Activated effector memory CD4-positive, alpha-beta T cell treated with anti-CD3 and anti-CD28 coated beads, Interleukin-2, amount 50 U/mL, for 16 hours (primary cell): ENCODE data around the gene ADCY5.
A peak's percentile ranks its signal among the peaks of the same experiment; 100 is the strongest.

Source experiments
- DNase-seq: peaks from one replicate; pipeline ENCODE4 v3.0.0-alpha.2; 2020

ADCY5 gene

DNA sequence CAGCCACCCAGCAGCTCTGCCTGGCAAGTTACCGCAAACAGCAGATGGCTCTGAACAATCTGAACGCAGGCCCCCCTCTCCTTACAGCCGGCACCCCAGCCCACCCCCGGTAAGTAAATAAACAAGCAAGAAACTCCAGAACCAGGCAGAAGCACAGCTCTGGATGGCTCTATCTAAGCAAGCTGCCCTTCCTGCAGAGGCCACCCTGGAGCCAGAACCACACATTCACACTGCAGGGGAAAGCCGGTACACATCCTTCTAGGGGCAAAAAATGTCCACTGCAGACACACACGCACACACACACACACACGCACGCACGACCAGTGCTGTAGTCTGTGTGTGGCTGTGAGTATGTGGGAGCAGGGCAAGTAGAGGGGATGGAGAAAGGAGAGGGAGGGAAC, 63.9 kb downstream of the ADCY5 start:
- no peak for DNase-seq

DNA sequence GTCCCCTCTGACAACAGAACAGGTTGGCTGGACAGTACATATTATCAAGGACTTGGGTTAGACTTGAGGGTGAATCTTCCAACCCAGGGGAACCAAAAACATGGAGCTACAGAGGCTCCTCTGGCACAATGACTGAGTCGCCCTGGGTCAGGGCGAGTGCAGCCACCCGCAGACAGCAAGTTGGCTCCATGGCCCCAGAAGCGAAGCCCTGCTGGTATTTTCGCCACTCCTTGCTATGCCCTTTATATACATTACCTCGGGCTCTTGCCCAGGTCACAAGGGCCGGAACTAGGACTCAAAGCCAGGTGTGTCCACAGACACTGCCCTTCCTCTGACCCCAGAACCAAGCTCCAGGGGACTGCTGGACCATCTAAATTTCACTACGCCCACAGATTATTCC, 64.6 kb downstream of the ADCY5 start:
- no peak for DNase-seq

DNA sequence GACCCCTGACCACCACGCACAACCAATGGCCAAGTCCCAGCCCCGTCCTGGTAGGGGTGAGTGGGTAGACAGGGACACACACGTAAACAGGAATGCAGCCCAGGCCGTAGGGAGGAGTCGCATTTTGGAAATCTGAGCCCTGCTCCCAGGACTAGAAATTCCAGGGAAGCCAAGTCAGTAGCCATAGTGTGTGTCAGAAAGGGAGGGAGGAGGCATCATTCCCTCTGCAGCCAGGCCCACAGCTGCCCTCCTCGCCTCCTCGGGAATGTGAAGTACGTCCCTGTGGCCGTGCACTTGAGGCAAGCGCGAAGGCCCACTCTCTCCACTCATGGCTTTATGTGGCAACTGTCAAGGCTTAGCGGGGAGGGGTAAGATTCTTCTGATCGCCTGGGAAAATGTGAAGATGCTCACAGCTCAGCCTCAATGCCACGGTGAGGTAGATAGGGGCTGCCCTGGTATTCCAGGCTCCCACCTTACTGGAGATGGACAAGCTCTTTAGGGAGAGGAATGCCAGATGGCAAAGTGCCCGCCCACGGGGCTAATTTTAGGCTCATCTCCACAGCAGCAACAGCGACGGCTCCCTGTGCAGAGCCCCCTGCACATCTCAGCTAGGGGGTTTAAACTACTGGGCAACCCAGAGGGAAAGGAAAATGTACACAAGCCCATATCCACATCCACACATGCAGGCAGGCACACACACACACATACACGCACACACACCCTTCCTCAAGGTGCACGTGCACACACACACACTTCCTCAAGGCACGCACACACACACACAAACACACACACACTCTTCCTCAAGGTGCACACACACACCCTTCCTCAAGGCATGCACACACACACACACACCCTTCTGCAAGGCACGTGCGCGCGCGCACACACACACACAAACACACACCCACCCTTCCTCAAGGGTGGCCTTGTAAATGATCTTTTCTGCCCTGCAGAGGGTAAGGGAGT, 65.5 kb downstream of the ADCY5 start:
- DNase-seq: no peak

DNA sequence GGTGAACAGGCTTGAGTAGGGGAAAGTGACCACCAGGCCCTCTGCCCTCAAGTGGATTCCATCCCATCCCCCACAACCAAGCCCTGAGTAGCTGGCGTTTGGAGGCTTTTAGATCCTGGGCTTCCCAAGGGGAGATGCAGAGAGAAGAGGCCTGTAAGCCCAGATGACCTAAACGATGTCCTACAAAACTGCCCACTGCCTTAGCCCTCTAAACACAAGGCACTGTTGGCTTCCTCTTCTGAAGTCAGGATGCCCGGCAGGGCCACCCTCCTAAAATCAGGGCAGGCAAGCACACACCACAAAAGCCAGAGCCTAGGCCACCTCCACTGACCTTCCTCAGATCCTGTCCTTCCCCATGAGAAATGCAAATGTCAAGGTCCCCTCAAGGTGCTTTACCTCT, 68.6 kb downstream of the ADCY5 start:
- DNase-seq: peak; percentile 14

DNA sequence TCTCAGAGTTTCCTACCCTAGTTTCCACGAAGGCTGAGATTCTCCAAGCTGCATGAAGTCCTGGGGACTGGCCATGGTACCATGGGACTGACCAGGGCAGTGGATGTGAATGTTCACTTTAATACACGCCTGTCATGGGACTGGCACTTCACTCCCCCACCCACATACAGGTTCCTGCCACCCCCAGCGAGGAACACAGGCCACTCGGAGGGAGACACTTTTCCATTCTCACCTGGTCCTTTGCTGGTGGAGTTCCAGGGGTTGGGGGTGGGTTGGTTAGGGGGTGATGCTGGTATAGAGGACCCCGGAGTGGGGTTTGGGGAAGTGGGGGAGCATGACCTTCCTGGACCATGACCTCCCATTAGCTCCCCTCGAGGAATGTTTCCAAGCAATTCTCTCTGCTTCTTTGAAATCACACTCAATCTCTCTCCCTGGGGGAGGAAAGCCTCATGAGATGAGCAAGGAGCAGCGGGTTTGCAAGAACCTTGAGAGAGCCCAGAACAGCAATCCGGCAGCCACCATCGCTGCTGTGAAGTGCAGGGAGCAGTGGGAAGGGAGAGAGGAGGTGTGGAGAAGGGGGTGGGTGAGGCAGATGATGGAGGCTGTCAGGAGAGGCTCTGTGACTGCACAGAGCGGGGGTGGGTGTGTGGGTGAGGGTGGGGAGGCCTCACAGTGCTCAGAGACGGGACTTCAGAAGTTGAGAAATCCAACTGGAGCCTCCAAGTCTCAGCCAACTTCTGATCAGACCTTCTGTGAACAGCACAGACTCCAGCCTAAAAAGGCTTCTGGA, 69.7 kb downstream of the ADCY5 start:
- DNase-seq: no peak

DNA sequence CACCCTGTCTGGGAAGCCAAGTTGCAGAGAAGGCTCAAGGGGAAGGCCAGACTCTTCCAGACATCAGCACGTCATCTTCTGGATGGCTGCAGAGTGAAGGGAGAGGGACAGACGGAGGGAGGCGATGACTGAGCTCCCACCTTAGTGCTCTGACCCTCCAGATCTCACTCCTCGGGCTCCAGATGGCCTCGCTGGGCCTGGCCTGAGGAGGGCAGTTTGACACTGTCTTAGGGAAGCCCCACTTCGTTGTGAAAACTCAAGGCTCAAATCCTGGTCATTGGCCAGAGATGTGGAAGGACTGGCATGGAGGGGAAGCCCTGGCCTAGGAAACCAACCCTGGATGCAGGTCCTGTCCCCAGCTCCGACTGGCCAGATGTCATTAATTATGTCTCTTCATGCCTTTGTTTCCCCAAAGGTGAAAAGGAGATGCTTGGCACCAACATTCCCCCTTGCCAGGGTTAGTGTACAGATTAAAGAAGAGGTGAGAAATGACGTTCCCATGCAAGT, 70.4 kb downstream of the ADCY5 start:
- no peak for DNase-seq

DNA sequence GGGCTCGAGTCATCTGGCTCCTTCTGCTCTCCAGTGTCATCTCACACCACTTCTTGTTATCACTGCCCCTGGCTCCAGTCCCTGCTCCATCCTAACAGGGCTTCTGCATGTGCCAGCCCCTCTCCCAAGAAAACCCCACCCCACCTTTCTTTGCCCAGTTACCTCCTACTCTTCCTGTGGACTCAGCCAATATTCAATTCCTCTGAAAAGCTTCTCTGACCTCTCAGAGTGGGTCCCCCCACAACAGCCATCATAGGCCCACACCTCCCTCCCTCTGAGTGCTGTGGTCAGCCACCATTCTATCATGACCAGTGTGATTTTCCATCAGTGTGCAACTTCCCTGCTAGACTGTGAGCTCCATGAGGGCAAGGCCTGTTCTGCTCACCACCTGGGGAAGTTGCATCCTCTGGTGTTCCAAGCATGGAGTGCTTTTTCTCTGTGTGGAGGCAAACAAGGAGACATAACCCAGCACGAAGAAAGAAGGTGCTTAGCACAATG, 71.6 kb downstream of the ADCY5 start:
- no peak for DNase-seq

DNA sequence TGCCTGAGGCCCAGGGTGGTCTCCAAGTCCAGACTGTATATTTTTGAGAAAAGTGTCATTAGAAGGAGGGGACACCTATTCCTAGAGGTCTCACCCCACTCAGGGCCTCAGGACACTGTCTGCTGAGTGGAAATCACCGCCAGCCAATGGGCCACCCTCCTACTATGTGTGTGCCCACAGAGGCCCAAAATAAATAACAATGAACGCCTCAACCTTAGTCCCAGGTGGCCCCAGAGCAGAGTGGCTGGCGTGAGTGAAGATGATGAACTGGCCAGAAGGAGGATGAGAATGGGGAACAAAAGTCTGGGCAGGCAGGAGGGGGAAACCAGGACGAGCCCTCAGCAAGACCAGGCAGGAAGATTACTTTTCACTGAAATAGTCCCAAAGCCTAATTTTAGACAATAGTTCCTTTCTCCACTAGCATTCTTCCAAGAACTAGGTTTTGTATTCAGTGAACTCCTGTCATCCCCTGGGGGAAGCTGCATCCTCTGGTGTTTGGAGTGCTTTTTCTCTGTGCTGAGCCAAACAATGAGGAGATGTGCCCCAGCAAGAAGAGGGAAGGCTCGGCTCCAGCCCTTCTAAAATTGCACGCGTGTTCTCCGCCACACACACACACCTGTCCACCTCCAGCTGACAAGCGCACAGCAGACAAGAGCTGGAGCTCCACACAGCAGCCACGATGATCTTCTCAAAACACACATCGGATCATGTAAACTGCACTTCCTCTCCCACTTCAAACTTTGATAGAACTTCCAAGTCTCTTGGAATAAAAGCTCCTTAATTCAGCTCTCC, 72.2 kb downstream of the ADCY5 start:
- no peak for DNase-seq

DNA sequence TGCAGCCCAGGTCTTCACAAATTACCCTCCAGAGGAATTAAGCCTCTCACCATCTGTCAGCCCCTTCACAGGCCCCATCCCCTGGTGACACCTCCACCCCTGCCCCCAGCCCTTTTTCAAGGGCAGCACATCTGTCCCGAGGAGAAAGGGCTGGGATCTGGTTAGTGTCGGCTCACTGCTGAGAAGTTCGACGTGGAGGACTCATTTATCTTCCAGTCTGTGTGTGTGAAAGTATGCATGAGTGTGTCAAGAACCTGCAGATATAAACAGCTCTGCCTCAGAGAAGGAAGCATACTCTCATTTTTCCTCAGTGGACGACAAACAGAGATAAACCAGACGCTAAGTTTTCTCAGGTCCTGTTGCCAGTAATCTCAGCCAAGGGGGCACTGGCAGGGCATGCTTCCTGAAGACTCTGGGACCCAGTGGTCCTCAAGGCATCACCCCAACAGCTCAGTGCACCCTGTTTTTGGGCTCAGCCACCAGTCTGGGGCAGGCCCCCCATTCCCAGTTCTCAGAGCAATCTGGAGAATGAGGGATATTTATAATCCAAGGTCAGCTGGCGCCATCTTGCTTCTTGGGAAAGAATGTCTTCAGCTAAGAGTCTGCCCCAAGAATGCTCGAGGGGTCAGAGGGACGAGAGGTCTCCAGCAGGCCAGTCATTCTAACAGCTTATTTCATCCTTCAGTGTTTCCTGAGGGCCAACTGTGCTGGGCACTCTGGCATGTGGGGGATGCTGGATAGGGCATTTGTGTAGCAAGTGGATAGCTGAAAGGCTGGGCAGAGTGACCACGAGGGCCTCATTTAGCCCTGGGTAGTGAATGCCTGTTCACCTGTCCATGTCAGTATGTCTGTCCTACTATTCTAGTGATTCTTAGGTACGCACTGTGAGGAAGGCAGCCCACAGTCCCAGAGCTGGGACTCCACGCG, 73.6 kb downstream of the ADCY5 start:
- no peak for DNase-seq

DNA sequence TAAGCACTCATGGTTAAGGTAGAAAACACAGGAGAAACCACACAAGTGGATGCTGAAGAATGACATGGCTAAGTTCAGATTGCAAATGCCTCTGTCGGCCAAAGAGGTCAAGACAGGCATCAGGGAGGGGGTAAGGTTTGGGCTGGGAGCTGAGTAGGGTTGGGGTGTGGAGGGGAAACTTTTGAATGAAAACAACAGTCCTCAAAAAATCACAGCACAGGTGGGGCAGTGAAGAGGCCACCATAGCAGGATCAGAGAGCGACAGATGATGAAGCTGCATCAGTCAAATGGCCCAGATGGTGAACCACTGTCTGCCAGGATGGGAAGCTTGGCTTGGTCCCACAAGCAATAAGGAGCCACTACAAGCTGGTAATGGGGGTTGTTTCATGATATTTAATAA, 74.9 kb downstream of the ADCY5 start:
- peak; percentile 3 for DNase-seq

DNA sequence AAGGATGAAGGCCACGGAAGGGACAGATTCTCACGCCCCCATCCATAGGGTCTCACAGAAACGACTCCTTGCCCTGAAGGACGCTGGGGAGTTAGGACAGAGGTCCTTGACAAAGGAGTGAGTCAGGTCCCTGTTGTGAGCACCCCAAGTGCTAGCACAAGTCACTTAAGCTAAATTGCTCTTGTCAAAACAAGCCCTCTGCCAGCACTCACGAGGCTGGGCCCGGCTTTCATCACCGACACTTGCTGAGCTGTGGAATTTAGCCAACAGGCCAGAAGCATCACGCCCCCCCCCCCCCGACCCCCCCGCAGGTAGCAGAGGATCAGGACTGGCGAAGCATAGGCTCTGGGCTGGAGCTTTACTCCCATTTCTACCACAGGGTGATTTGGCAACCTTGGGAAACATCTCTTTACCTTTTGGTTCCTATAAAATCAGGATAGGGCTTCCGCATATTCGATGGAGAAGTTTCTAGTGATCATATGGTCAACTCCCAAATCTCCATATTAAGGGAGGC, 75.4 kb downstream of the ADCY5 start:
- no peak for DNase-seq

DNA sequence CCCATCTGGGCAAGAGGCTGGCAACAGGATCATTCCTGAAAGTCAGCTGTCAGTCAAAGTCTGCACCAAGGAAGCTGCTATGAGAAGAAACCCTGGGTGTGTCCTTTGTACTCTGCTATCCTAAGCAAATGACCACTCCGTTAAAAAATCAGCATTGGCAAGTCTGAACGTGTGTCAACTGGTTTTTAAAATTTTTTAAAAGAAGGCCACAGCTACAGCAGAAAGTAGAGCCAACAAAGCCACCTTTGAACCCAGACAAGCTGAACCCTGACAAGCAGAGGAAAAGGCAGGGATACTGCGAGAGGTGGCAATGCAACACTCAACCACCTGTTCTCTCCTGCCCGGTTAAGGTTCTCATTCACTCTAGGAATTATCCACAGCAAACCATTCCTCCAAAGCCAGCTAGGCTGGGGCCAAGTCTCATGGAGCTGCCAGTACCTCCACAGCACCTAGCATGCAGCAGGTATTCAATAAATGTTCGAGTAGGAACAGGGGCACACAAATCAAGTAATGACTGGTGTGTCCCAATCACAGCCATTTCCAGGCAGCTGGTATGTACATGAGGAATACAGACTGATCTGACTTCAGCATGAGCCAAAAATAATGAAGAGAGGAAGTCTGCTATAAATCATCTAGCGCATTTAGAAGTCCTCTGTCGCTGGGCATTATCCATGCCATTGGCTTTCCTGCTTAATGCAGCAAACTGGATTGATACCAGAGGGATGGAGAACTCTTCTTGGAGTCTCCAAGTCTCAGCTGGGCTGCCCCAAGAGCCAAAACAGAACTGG, 76.0 kb downstream of the ADCY5 start:
- DNase-seq: no peak

DNA sequence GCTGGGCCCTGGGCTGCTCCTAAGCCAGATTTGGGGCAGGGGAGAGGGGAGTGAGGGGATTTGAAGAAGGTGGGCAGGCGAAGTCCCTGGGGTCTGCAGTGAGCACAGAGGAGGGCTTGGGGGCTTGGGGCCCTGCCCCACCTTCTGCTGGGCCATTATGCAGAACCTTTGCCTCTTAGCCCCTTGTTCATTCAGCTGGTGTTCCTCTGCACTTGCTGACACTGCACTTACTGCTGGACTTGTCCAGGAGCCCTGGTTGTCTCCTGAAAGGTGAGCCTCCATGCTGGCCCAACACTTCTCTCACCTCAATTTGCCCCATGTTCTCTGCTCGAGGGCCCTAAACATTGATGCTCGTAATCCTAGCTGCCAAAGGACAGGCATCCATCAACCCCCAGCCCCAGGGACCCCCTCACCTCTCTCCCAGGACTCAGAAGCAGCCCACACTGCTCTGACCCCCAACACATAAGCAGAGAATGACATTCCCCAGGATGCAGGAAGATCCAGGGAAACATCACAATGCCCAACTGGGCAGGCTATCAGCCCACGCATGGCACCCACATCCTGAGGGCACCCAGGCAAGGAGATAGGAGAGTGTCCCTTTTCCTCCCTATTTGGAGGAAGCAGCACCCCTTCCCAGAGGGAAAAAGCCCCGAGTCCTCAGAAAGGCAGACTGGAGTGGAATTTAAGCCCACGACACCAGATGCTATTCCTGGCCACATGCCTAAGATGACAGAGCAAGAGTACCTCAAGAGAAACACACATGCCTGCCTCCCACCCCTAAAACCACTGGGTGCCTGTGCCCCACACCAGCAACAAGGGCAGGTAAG, 76.8 kb downstream of the ADCY5 start:
- DNase-seq: no peak

DNA sequence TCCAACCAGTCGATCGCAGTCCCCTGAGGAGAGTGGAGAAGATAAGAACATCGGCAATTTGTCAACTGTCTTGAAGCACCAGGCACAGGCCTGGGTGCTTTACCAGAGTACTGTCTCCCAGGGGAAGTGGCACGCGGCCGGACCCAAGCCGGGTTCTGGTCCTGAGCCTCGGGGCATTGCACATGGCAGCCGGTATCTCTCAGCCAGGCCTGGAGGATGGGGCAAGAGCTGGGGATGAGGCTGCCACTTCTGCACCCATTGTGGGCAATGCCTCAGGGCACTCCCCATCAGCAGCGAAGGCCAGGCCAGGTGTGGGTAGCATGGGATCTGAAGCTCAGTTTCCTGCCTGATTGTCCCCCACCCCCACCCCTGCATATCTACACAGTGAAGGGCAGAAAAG, 77.5 kb downstream of the ADCY5 start:
- peak; percentile 36 for DNase-seq

DNA sequence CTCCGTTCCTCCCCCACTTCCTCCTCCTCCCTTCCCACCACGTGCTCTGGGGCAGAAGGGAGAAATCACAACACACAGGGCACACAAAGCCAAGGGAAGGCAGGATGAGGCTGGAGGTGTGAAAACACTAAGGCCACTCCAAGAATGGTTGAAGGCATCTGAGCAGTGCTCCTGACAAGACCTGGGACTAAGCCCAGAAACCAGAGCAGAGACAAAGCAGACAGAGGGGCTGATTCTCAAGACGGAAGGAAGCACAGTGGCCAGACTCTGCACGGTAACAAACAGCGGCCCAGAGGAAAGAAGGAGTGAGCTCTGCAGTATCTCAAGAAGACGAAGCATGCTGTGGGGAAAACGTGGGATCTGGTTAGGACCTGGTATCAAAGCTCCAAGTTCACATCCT, 78.1 kb downstream of the ADCY5 start:
- no peak for DNase-seq

DNA sequence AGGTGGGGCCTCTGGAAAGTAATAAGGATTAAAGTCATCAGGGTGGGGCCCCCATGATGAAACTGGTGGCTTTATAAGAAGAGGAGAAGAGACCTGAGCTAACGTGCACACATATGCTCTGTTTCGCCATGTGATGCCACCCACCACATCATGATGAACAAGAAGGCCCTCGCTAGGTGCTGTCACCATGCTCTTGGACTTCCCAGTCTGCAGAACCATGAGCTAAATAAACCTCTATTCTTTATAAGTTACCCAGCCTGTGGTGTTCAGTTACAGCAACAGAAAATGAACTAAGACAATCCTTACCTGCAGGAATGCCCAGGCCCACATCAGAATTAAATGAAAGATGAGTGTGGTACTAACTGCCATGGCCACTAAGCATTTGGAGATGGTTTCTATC, 79.8 kb downstream of the ADCY5 start:
- DNase-seq: no peak

DNA sequence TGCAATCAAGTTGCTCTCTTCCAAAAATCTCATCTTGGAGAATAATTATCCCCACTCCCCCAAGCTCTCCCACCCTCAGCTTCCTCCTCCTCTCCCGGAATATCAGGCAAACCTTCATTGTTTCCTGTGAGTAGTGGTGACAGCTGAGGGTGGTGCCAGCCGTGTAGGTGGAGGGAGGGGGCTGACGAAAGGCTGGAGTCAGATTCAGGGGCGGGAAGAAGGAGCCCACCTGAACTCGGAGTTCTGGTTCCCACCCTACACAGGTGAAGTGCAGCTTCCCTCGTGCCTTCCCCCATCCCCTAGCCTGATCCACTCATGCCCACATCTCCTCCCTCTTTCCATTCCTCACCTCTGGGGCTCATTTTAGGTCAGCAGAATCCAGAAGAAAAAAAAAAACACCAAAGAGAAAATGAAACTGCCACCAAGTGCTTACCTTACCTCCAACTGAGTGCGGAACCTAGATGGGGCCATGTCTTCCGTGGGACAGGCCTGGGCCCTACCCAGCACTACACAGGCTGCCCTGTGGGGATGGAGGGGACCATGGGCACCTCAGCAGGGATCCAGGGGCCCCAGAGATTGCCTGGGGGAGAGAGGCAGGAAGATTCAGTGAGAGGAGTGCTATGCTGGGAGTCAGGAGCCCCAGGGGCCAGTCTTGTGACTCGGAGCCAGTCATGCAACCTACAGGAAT, 81.3 kb downstream of the ADCY5 start:
- no peak for DNase-seq

DNA sequence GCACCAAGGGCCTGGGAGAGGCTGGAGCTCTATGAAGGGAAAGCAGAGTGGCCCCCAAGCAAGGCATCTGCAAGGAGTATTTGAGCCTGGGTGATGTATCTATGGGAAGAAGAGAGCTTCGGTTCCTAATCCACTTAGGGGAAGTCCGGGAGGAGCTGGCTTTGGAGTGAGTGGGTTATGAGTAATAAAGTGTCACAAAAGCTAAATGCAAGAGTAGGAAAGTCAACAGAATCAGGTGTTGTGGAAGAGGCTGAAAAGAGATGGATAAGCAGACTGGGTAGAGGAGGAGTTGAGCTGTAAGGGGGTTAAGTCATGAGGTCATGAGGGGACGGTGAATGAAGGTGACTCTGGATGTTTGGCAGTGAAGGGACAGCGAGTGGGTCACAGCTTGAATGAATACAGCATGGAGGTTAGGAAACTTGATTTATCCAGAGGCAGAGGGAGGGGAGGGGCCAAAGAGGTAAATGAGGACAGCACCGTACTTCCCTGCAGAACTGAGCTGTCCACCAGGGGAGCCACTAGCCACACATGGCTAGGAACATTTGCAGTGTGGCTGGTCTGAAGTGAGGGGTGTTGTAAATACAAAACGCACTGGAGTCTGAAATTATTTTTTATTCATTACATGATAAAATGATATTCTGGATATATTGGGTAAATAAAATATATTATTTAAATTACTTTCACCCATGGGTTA, 83.3 kb downstream of the ADCY5 start:
- DNase-seq: no peak
